A673 (cell line): ENCODE data around the gene PHKG1.
"Not testable (repeated sequence)": the region's sequence is repeated elsewhere in the genome, so short reads cannot be mapped to it uniquely, and the experiment has no call there.

ENCODE experiments used
- CTCF ChIP-seq: fragments of 300-800, 200-600 bp; sonication (generic); conservative IDR thresholded peaks from 2 replicates; pipeline ENCODE4 v1.5.1; 2017; ENCODE audit warnings: low read depth, mild to moderate bottlenecking, antibody characterized with exemption, low read length, moderate library complexity, mixed read lengths
- EZH2 ChIP-seq: fragments of 200-600 bp; sonication (generic); IDR thresholded peaks from 2 replicates; pipeline ENCODE4 v1.6.1; 2017; ENCODE audit warnings: borderline replicate concordance, low read depth, mild to moderate bottlenecking, mixed read lengths, antibody characterized with exemption, low read length; ENCODE audit not compliant: poor library complexity, severe bottlenecking

- not testable (repeated sequence) for TF ChIP-seq EZH2, CTCF
These were observed 11.9 kb downstream of the PHKG1 start for GRCh38 chr7:56080726-56081435.
